VCaP (cell line): ENCODE results near the gene MAN1B1.
A peak's percentile ranks its signal among the peaks of the same experiment; 100 is the strongest.

ENCODE experiments used
- H3K27ac ChIP-seq: fragments of 450-650 bp; 2 replicates; pipeline ENCODE4 v1.5.1; 2017
- CTCF ChIP-seq: fragments of 450-650 bp; conservative IDR thresholded peaks from 2 replicates; pipeline ENCODE4 v1.5.1; 2017; ENCODE audit warnings: mild to moderate bottlenecking, moderate library complexity

MAN1B1 gene

GRCh38 chr9:137078701-137079400 lies 7.9 kb upstream of the MAN1B1 start:
- no peak for TF ChIP-seq CTCF
- H3K27ac ChIP-seq, result peak overlapping the region; percentile 100

- TF ChIP-seq CTCF, result no peak
- peak overlapping the region; percentile 100; the same call in 1 of the 2 replicates for H3K27ac ChIP-seq
Observed at GRCh38 chr9:137079401-137079787, 7.4 kb upstream of the MAN1B1 start.

- H3K27ac ChIP-seq, result peak overlapping the region; percentile 100
- TF ChIP-seq CTCF, result no peak
Observed at GRCh38 chr9:137080260-137081122, 6.3 kb upstream of the MAN1B1 start.

GRCh38 chr9:137082222-137082924 lies 4.4 kb upstream of the MAN1B1 start:
- peak overlapping the region; percentile 100; the same call in 1 of the 2 replicates for H3K27ac ChIP-seq
- TF ChIP-seq CTCF, result no peak

GRCh38 chr9:137082925-137083290 lies 3.9 kb upstream of the MAN1B1 start:
- peak overlapping the region; percentile 100 for H3K27ac ChIP-seq

GRCh38 chr9:137083394-137084004 lies 3.3 kb upstream of the MAN1B1 start:
- peak overlapping the region; percentile 100 for H3K27ac ChIP-seq
- no peak for TF ChIP-seq CTCF

More at GRCh38 chr9:137082925-137083290, 3.9 kb upstream of the MAN1B1 start:
- TF ChIP-seq CTCF, result no peak
